NCI-H2171 (cell line): ENCODE data around the gene NAALADL2.

Experiments used
- DNase-seq: peaks from one replicate; lab custom pipeline; 2025; lab: John Stamatoyannopoulos, UW

The NAALADL2 gene

GRCh38 chr3:174884776-174885568 lies 25.8 kb downstream of the NAALADL2 start:
- DNase-seq: no peak

GRCh38 chr3:174891524-174892203 lies 32.5 kb downstream of the NAALADL2 start:
- DNase-seq: no peak

GRCh38 chr3:174907027-174907426 lies 47.9 kb downstream of the NAALADL2 start:
- no peak for DNase-seq

GRCh38 chr3:174907628-174908407 lies 48.7 kb downstream of the NAALADL2 start:
- DNase-seq: no peak

- no peak for DNase-seq
Measured at GRCh38 chr3:174931473-174932353, 72.6 kb downstream of the NAALADL2 start.

- DNase-seq: no peak
Measured at GRCh38 chr3:174936590-174936989, 77.5 kb downstream of the NAALADL2 start.

GRCh38 chr3:174937478-174937877 lies 78.3 kb downstream of the NAALADL2 start:
- no peak for DNase-seq

GRCh38 chr3:174938102-174938501 lies 79.0 kb downstream of the NAALADL2 start:
- no peak for DNase-seq

GRCh38 chr3:174940151-174940550 lies 81.0 kb downstream of the NAALADL2 start:
- DNase-seq: no peak

GRCh38 chr3:174945276-174945675 lies 86.1 kb downstream of the NAALADL2 start:
- no peak for DNase-seq

GRCh38 chr3:174945951-174946350 lies 86.8 kb downstream of the NAALADL2 start:
- DNase-seq: no peak

GRCh38 chr3:174949523-174949922 lies 90.4 kb downstream of the NAALADL2 start:
- no peak for DNase-seq

- no peak for DNase-seq
Measured at GRCh38 chr3:174951034-174951433, 91.9 kb downstream of the NAALADL2 start.

- no peak for DNase-seq
Measured at GRCh38 chr3:174951498-174952005, 92.4 kb downstream of the NAALADL2 start.

- DNase-seq: no peak
Measured at GRCh38 chr3:174953068-174953467, 93.9 kb downstream of the NAALADL2 start.

- DNase-seq: no peak
Measured at GRCh38 chr3:174955513-174956016, 96.4 kb downstream of the NAALADL2 start.

- no peak for DNase-seq
Measured at GRCh38 chr3:174957081-174957480, 97.9 kb downstream of the NAALADL2 start.

GRCh38 chr3:174957551-174958001 lies 98.4 kb downstream of the NAALADL2 start:
- no peak for DNase-seq

GRCh38 chr3:174958671-174959328 lies 99.7 kb downstream of the NAALADL2 start:
- no peak for DNase-seq

GRCh38 chr3:174959556-174960065 lies 100.5 kb downstream of the NAALADL2 start:
- DNase-seq: no peak
